Measurements from ENCODE around the gene PTBP1.

Gene PTBP1

DNA sequence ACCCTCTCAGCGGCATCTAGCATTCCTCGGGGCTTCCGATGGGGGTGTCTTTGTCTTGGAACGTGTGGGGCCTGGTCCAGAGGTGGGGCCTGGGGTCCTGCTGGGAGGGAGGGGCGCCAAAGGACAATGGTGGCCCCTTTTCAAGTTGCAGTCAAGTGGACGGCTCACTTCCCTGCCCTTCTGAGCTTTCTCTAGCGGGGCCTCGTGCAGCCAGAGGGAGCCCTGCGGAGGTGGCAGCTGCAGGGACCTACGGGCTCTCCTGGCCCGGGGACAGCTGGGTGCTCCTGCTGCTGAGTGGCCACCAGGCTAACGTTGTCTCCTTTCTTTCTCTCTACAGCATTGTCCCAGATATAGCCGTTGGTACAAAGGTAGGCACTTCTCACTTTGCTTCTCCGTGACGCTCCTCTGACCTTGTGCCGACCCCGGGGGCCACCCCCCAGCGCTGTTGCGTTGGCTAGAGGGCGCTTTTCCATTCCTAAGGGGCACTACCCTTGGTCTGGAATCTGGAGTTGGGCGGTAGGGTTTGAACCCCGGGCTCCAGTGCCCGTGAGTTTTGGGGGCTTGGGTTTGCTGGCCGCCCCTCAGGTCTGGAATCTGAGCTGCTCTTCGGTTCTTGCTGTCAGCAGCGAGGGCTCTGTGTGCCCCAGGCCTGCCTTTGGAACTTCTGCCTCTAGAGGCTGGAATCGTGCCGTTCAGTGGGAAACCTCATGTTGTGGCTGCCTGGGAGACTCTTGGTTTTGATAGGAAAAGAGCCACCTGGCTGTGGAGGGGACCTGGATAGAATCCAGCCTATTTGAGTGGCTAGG lies 2.0 kb downstream of the PTBP1 start:
- TF ChIP-seq CTCF (IDR thresholded peaks at IDR 0.05; ENCODE audit: insufficient read depth, low read length, missing control alignments): peak; percentile 19
- CTCF ChIA-PET: interaction anchor here (0.6 to 2.9 kb wide), 6 partner anchors 12 to 161 kb away, joined by 3 to 17 read pairs (median 4); no protein-coding TSS in a partner anchor
- no peak for DNase-seq (ENCODE audit: low read depth, low spot score)

GRCh38 chr19:800360-801029 lies 3.2 kb downstream of the PTBP1 start:
- ChIA-PET POLR2A (interaction anchor here (1.0 to 1.6 kb wide), 2 partner anchors 8 to 10 kb away, joined by 4 read pairs; no protein-coding TSS in a partner anchor), CTCF (interaction anchor here (0.7 to 2.9 kb wide), 3 partner anchors 10 to 56 kb away, joined by 3 to 17 read pairs (median 6); no protein-coding TSS in a partner anchor)
- H3K4me3 ChIP-seq (ENCODE audit: low read depth, low read length): peak overlapping the region; percentile 39
- TF ChIP-seq CTCF (IDR thresholded peaks at IDR 0.05; ENCODE audit: insufficient read depth, low read length, missing control alignments): no peak
- DNase-seq (ENCODE audit: low read depth, low spot score): no peak

More for the DNA sequence above, 2.0 kb downstream of the PTBP1 start:
- peak overlapping the region; percentile 87 for H3K4me3 ChIP-seq (ENCODE audit: low read depth, low read length)
- POLR2A ChIA-PET: interaction anchor here (0.6 to 1.6 kb wide), 3 partner anchors 9 to 1663 kb away, joined by 3 to 4 read pairs (median 4); no protein-coding TSS in a partner anchor

DNA sequence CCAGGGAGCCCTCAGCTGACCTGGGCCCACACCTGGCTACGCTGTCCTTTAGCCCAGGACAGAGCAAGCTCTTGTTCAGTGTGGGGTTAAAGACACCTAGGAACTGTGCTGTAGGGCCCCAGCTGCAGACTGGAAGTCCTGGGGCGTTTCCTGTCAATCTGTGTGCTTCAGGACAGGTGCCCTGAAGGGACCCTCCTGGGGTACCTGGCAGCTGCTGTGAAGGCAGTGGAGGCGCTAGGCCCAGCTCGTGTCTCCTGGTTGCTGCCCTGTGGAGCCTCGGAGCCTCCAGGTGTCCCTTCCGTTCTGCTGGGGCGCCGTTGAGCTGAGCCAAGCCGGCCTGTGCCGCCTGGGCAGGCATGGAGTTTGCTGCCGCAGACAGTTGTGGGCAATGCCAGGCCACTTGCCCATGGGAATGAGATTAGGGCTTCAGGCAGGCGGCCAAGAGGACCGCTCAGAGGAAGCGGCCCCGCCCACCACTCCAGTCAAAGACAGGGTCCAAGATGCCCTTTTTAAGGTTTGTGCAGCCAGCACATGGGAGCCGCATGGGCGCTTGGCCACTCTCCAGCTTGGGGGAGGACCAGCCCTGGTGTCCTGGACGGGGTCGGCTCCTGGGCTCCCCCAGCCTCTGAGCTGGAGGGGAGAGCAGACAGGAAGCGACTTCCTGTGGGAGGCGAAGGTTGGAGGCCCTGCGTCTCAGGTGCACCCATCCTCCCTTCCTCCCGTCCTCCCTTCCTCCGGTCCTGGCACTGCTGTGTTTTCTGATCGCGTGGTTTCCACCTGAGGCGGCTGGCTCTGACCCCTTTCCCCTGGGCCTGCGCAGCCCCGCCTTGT lies 4.0 kb downstream of the PTBP1 start:
- no peak for DNase-seq (ENCODE audit: low read depth, low spot score)

DNA sequence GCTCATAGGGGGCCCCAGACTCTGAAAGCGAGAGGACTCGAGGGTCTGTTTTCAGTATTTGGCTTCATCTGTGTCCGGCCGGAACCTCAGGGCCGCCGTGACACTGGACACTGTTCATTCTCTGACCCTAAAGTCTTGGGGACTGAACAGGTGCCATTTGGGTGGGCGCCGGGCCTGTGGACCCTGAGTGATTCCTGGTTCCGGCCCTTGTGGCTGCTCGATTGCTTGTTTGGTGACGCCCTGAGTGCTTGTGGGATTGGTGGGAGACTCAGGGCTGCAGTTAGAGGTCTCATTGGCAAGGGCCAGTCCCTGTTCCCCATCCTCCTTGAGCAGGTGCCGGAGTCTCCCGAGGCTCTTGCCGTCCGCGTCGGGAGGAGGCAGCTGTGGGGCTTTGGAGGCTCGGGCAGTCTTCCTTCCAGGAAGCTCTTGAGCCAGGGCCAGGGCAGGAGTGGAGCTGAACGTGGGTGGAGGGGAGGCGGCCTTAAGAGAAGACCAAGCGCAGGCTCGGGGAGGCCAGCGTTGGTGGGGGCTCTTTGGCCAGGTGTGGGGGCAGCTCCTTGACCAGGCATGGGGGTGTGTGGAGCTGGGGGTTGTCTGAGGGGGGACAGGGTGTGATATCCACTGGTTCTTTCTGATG lies 4.7 kb downstream of the PTBP1 start:
- DNase-seq (ENCODE audit: low read depth, low spot score): no peak
- POLR2A ChIA-PET: interaction anchor here (0.6 kb wide), 1 partner anchor 23 kb away, joined by 3 read pairs; no protein-coding TSS in a partner anchor
- no peak for TF ChIP-seq CTCF (IDR thresholded peaks at IDR 0.05; ENCODE audit: insufficient read depth, low read length, missing control alignments)
- CTCF ChIA-PET: interaction anchor here (0.9 kb wide), 2 partner anchors 33 to 199 kb away, joined by 3 read pairs; no protein-coding TSS in a partner anchor
- no peak overlapping the region for H3K4me3 ChIP-seq (ENCODE audit: low read depth, low read length)

More for the DNA sequence above, 4.0 kb downstream of the PTBP1 start:
- TF ChIP-seq CTCF (IDR thresholded peaks at IDR 0.05; ENCODE audit: insufficient read depth, low read length, missing control alignments): no peak
- peak overlapping the region; percentile 39 for H3K4me3 ChIP-seq (ENCODE audit: low read depth, low read length)
- POLR2A ChIA-PET: no interaction called here
- CTCF ChIA-PET: interaction anchor here (0.7 to 2.9 kb wide), 3 partner anchors 10 to 32 kb away, joined by 3 to 17 read pairs (median 3); no protein-coding TSS in a partner anchor

DNA sequence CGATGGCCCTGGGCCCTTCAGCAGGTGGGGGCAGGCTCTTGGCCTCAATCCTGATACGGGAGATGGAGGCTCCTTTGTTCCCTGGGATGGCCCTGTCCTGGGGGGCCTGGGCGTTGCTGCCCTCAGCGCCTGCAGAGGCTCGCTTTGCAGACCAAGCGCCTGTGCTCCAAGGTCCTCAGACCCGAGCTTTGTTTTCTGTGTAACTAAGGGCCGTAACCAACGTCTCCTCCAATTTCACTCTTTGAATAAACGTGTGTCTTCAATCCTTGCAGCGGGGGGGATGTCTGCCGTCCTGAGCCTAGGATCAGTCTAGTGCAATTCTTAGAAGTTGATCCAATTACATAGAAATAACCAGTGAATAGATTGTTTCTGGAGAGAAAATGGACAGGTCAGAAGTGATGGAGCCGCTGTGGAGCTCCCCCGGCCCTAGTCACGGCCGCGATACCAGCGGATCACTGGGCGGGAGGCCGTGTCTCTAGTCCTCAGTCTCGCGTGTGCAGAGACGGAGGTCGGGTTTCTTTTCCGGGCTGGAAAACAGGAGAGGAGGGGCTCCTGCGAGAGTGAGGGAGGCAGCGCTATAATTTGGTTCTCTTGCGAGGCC lies 5.3 kb downstream of the PTBP1 start:
- no peak overlapping the region for H3K4me3 ChIP-seq (ENCODE audit: low read depth, low read length)
- TF ChIP-seq CTCF (IDR thresholded peaks at IDR 0.05; ENCODE audit: insufficient read depth, low read length, missing control alignments): no peak
- DNase-seq (ENCODE audit: low read depth, low spot score): no peak
- CTCF ChIA-PET: interaction anchor here (0.9 kb wide), 1 partner anchor 199 kb away, joined by 3 read pairs; no protein-coding TSS in a partner anchor
- POLR2A ChIA-PET: interaction anchor here (0.6 kb wide), 1 partner anchor 24 kb away, joined by 3 read pairs; no protein-coding TSS in a partner anchor
